Measurements from ENCODE around the gene WDR93. TPM values are rescaled to one million over a fixed set of nuclear protein-coding genes. Genes with fewer than 3 reads are reported as not detected.

Gene WDR93
- total and polyA plus RNA-seq, 12 donors, result 0.09 to 0.15 (median 0.15) TPM; not detected in 9

GRCh38 chr15:89754361-89755154 lies 63.9 kb downstream of the WDR93 start:
- H3K27me3 ChIP-seq, result peaks cover 0 to 10% (median 7%) of the 10 kb centered on the region in 7 donors
- peaks cover 0 to 17% (median 14%) of the 10 kb centered on the region in 9 donors for H3K4me1 ChIP-seq
- no peak for ATAC-seq
- H3K9me3 ChIP-seq, result no peaks in the 10 kb centered on the region
- 63 to 66% methylated on average over 8 of the region's 8 CpGs for WGBS, 2 donors
- DNase-seq, result no peak
- intact Hi-C loops (cut with DNase I), result loop anchor here in 4 of 10 donors (10.0 kb wide), 2 partner anchors 320 to 330 kb away; no protein-coding TSS in a partner anchor
- no peaks in the 10 kb centered on the region for H3K36me3 ChIP-seq
- no peak for TF ChIP-seq CTCF (IDR thresholded peaks at IDR 0.05)
- H3K4me3 ChIP-seq, result no peak overlapping the region
- no peak overlapping the region for H3K27ac ChIP-seq

DNA sequence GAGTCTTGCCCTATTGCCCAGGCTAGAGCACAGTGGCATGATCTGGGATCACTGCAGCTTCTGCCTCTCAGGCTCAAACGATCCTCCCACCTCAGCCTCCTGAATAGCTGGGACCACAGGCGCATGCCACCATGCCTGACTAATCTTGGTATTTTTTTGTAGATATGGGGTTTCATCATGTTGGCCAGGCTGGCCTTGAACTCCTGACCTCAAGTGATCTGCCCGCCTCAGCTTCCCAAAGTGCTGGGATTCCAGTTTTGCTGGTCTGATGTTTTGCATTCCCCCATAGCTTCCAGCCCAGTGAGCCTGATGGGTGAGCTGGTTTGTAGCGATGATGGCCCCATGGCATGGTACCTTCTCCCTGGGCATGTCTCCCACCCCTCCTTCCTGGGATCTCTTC lies 65.1 kb downstream of the WDR93 start:
- no peak for ATAC-seq
- no peak for TF ChIP-seq CTCF (IDR thresholded peaks at IDR 0.05)
- intact Hi-C loops (cut with DNase I), result loop anchor here in 4 of 10 donors (10.0 kb wide), 2 partner anchors 319 to 329 kb away; no protein-coding TSS in a partner anchor

GRCh38 chr15:89756897-89757296 lies 66.3 kb downstream of the WDR93 start:
- TF ChIP-seq CTCF (IDR thresholded peaks at IDR 0.05), result no peak
- Histone ChIP-seq H3K27me3 (no peaks in the 10 kb centered on the region), H3K4me3 (no peak overlapping the region), H3K27ac (no peak overlapping the region), H3K4me1 (peaks cover 0 to 11% (median 0%) of the 10 kb centered on the region in 9 donors), H3K9me3 (no peaks in the 10 kb centered on the region), H3K36me3 (no peaks in the 10 kb centered on the region)
- DNase-seq (no peak), ATAC-seq (no peak)
- intact Hi-C loops (cut with DNase I), result loop anchor here in 4 of 10 donors (10.0 kb wide), 2 partner anchors 318 to 328 kb away; no protein-coding TSS in a partner anchor
- WGBS, 2 donors, result 75 to 78% methylated on average over 7 of the region's 7 CpGs

More for the DNA sequence above, 65.1 kb downstream of the WDR93 start:
- Histone ChIP-seq H3K27me3 (no peaks in the 10 kb centered on the region), H3K36me3 (no peaks in the 10 kb centered on the region), H3K4me3 (no peak overlapping the region), H3K4me1 (peaks cover 0 to 14% (median 6%) of the 10 kb centered on the region in 9 donors), H3K27ac (no peak overlapping the region), H3K9me3 (no peaks in the 10 kb centered on the region)
- DNase-seq, result no peak
- 86 to 90% methylated on average over 4 of the region's 4 CpGs for WGBS, 2 donors

GRCh38 chr15:89758283-89758682 lies 67.7 kb downstream of the WDR93 start:
- Histone ChIP-seq H3K4me1 (peaks cover 0 to 11% (median 0%) of the 10 kb centered on the region in 9 donors), H3K36me3 (no peaks in the 10 kb centered on the region), H3K9me3 (no peaks in the 10 kb centered on the region), H3K27me3 (no peaks in the 10 kb centered on the region), H3K4me3 (no peak overlapping the region), H3K27ac (no peak overlapping the region)
- 83 to 84% methylated on average over 8 of the region's 8 CpGs for WGBS, 2 donors
- intact Hi-C loops (cut with DNase I), result loop anchor here in 4 of 10 donors (10.0 kb wide), 2 partner anchors 317 to 327 kb away; no protein-coding TSS in a partner anchor
- TF ChIP-seq CTCF (IDR thresholded peaks at IDR 0.05), result no peak
- DNase-seq (no peak), ATAC-seq (no peak)

Data from heart right ventricle (tissue), 16 donors.